ENCODE measurements around the gene CRYGS.
A peak's percentile ranks its signal among the peaks of the same experiment; 100 is the strongest.
"Not testable (repeated sequence)": the region's sequence is repeated elsewhere in the genome, so short reads cannot be mapped to it uniquely, and the experiment has no call there.

CRYGS gene

GRCh38 chr3:186532598-186533072 is 11.5 kb downstream of the CRYGS start:
- Histone ChIP-seq H2AFZ (ENCODE audit: low read length) (no peak overlapping the region), H3K9ac (ENCODE audit: low read length) (no peak overlapping the region)
- TF ChIP-seq EZH2phosphoT487 (IDR thresholded peaks at IDR 0.05; ENCODE audit: low read length) (no peak), CTCF (IDR thresholded peaks at IDR 0.05; ENCODE audit: low read length) (no peak), EZH2 (optimal IDR thresholded peaks at IDR 0.05; ENCODE audit: low read depth, low read length) (no peak)

GRCh38 chr3:186531694-186532093 is 12.5 kb downstream of the CRYGS start:
- H3K9me2 ChIP-seq (replicated peaks; ENCODE audit: insufficient read depth, low read length); H4K20me1 ChIP-seq (ENCODE audit: insufficient read depth, low read length); H3K9me3 ChIP-seq (replicated peaks; ENCODE audit: insufficient read depth, low read length); H3F3A ChIP-seq (ENCODE audit: insufficient read depth, low read length); H3K9ac ChIP-seq (ENCODE audit: low read length); H3K36me3 ChIP-seq (replicated peaks; ENCODE audit: insufficient read depth, low read length); H3K27me3 ChIP-seq (replicated peaks; ENCODE audit: insufficient read depth, low read length); H3K27ac ChIP-seq (ENCODE audit: low read length); H3K4me2 ChIP-seq (ENCODE audit: low read depth, low read length); H3K4me3 ChIP-seq (ENCODE audit: low read length); H3K79me2 ChIP-seq (ENCODE audit: low read length); H2AFZ ChIP-seq (ENCODE audit: low read length); H3K4me1 ChIP-seq (ENCODE audit: low read length); DNase-seq: not testable (repeated sequence)

More at GRCh38 chr3:186532598-186533072, 11.5 kb downstream of the CRYGS start:
- Histone ChIP-seq H3F3A (ENCODE audit: insufficient read depth, low read length) (no peaks in the 10 kb centered on the region), H4K20me1 (ENCODE audit: insufficient read depth, low read length) (no peaks in the 10 kb centered on the region), H3K27ac (ENCODE audit: low read length) (no peak overlapping the region), H3K4me1 (ENCODE audit: low read length) (no peaks in the 10 kb centered on the region), H3K9me3 (replicated peaks; ENCODE audit: insufficient read depth, low read length) (no peaks in the 10 kb centered on the region), H3K4me2 (ENCODE audit: low read depth, low read length) (no peak overlapping the region), H3K9me2 (replicated peaks; ENCODE audit: insufficient read depth, low read length) (no peaks in the 10 kb centered on the region), H3K79me2 (ENCODE audit: low read length) (no peaks in the 10 kb centered on the region), H3K36me3 (replicated peaks; ENCODE audit: insufficient read depth, low read length) (no peaks in the 10 kb centered on the region), H3K27me3 (replicated peaks; ENCODE audit: insufficient read depth, low read length) (no peaks in the 10 kb centered on the region), H3K4me3 (ENCODE audit: low read length) (no peak overlapping the region)
- no peak for DNase-seq

GRCh38 chr3:186530415-186530814 is 13.8 kb downstream of the CRYGS start:
- no peaks in the 10 kb centered on the region for H4K20me1 ChIP-seq (ENCODE audit: insufficient read depth, low read length)
- no peak overlapping the region for H3K27ac ChIP-seq (ENCODE audit: low read length)
- H3F3A ChIP-seq (ENCODE audit: insufficient read depth, low read length) = no peaks in the 10 kb centered on the region
- H3K4me2 ChIP-seq (ENCODE audit: low read depth, low read length) = no peak overlapping the region
- H3K9me3 ChIP-seq (replicated peaks; ENCODE audit: insufficient read depth, low read length) = no peaks in the 10 kb centered on the region
- H2AFZ ChIP-seq (ENCODE audit: low read length) = no peak overlapping the region
- no peak overlapping the region for H3K4me3 ChIP-seq (ENCODE audit: low read length)
- H3K27me3 ChIP-seq (replicated peaks; ENCODE audit: insufficient read depth, low read length) = no peaks in the 10 kb centered on the region
- H3K9ac ChIP-seq (ENCODE audit: low read length) = no peak overlapping the region
- H3K4me1 ChIP-seq (ENCODE audit: low read length) = no peaks in the 10 kb centered on the region
- no peak for TF ChIP-seq EZH2phosphoT487 (IDR thresholded peaks at IDR 0.05; ENCODE audit: low read length)
- no peak for TF ChIP-seq EZH2 (optimal IDR thresholded peaks at IDR 0.05; ENCODE audit: low read depth, low read length)
- no peak for TF ChIP-seq CTCF (IDR thresholded peaks at IDR 0.05; ENCODE audit: low read length)
- H3K9me2 ChIP-seq (replicated peaks; ENCODE audit: insufficient read depth, low read length) = no peaks in the 10 kb centered on the region
- no peak for DNase-seq
- H3K79me2 ChIP-seq (ENCODE audit: low read length) = no peaks in the 10 kb centered on the region
- no peaks in the 10 kb centered on the region for H3K36me3 ChIP-seq (replicated peaks; ENCODE audit: insufficient read depth, low read length)

- Histone ChIP-seq H2AFZ (ENCODE audit: low read length) (no peak overlapping the region), H3F3A (ENCODE audit: insufficient read depth, low read length) (no peaks in the 10 kb centered on the region), H3K9ac (ENCODE audit: low read length) (no peak overlapping the region), H3K4me1 (ENCODE audit: low read length) (no peaks in the 10 kb centered on the region), H3K4me2 (ENCODE audit: low read depth, low read length) (no peak overlapping the region), H3K4me3 (ENCODE audit: low read length) (no peak overlapping the region), H3K27me3 (replicated peaks; ENCODE audit: insufficient read depth, low read length) (no peaks in the 10 kb centered on the region), H3K36me3 (replicated peaks; ENCODE audit: insufficient read depth, low read length) (no peaks in the 10 kb centered on the region), H3K79me2 (ENCODE audit: low read length) (no peaks in the 10 kb centered on the region), H3K9me3 (replicated peaks; ENCODE audit: insufficient read depth, low read length) (no peaks in the 10 kb centered on the region), H3K9me2 (replicated peaks; ENCODE audit: insufficient read depth, low read length) (no peaks in the 10 kb centered on the region), H4K20me1 (ENCODE audit: insufficient read depth, low read length) (no peaks in the 10 kb centered on the region), H3K27ac (ENCODE audit: low read length) (no peak overlapping the region)
- no peak for DNase-seq
- TF ChIP-seq EZH2 (optimal IDR thresholded peaks at IDR 0.05; ENCODE audit: low read depth, low read length) = no peak
- TF ChIP-seq CTCF (IDR thresholded peaks at IDR 0.05; ENCODE audit: low read length) = peak; percentile 14; the same call in 1 of the 2 replicates
- TF ChIP-seq EZH2phosphoT487 (IDR thresholded peaks at IDR 0.05; ENCODE audit: low read length) = no peak
Measured at GRCh38 chr3:186529201-186529999, 14.8 kb downstream of the CRYGS start.

Data from MM.1S (cell line).